ENCODE measurements around the gene SNX25. TPM values are rescaled to one million over a fixed set of nuclear protein-coding genes. Genes with fewer than 3 reads are reported as not detected.

The SNX25 gene
- total RNA-seq, 4 donors from 2014 or later, result 11.3 to 17.3 (median 13.4) TPM

- TF ChIP-seq, protein P1, sequence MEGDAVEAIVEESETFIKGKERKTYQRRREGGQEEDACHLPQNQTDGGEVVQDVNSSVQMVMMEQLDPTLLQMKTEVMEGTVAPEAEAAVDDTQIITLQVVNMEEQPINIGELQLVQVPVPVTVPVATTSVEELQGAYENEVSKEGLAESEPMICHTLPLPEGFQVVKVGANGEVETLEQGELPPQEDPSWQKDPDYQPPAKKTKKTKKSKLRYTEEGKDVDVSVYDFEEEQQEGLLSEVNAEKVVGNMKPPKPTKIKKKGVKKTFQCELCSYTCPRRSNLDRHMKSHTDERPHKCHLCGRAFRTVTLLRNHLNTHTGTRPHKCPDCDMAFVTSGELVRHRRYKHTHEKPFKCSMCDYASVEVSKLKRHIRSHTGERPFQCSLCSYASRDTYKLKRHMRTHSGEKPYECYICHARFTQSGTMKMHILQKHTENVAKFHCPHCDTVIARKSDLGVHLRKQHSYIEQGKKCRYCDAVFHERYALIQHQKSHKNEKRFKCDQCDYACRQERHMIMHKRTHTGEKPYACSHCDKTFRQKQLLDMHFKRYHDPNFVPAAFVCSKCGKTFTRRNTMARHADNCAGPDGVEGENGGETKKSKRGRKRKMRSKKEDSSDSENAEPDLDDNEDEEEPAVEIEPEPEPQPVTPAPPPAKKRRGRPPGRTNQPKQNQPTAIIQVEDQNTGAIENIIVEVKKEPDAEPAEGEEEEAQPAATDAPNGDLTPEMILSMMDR (IDR thresholded peaks at IDR 0.05 in 4 of 5, conservative IDR thresholded peaks at IDR 0.05 in 1 of 5), result no peak
- intact Hi-C loops (cut with DNase I; ENCODE audit: low total_unique reads), result no loop called here
- H3K27me3 ChIP-seq, result no peaks in the 10 kb centered on the region
- H3K4me3 ChIP-seq, result no peak overlapping the region
- ATAC-seq (no peak), DNase-seq (no peak)
- peaks cover 0 to 14% of the 10 kb centered on the region in 2 donors for H3K4me1 ChIP-seq
- no peaks in the 10 kb centered on the region for H3K36me3 ChIP-seq
- in situ Hi-C loops (cut with MboI; ENCODE audit: low sequenced_read_pairs in 4 of 4), result no loop called here
- H3K27ac ChIP-seq, result no peak overlapping the region
- no peaks in the 10 kb centered on the region for H3K9me3 ChIP-seq
Measured at GRCh38 chr4:185247151-185247550, 37.8 kb downstream of the SNX25 start.

- H3K27ac ChIP-seq, result no peak overlapping the region
- no peak overlapping the region for H3K4me3 ChIP-seq
- H3K4me1 ChIP-seq, result peaks cover 0 to 10% of the 10 kb centered on the region in 2 donors
- H3K9me3 ChIP-seq, result no peaks in the 10 kb centered on the region
- no peak for DNase-seq
- no peaks in the 10 kb centered on the region for H3K36me3 ChIP-seq
- in situ Hi-C loops (cut with MboI; ENCODE audit: low sequenced_read_pairs in 4 of 4) (no loop called here), intact Hi-C loops (cut with DNase I; ENCODE audit: low total_unique reads) (no loop called here)
- no peak for TF ChIP-seq POLR2A (IDR thresholded peaks at IDR 0.05)
- TF ChIP-seq, protein P1 (IDR thresholded peaks at IDR 0.05 in 4 of 5, conservative IDR thresholded peaks at IDR 0.05 in 1 of 5), result no peak
- ATAC-seq, result no peak
- no peaks in the 10 kb centered on the region for H3K27me3 ChIP-seq
Measured at GRCh38 chr4:185248393-185249039, 39.1 kb downstream of the SNX25 start.

DNA sequence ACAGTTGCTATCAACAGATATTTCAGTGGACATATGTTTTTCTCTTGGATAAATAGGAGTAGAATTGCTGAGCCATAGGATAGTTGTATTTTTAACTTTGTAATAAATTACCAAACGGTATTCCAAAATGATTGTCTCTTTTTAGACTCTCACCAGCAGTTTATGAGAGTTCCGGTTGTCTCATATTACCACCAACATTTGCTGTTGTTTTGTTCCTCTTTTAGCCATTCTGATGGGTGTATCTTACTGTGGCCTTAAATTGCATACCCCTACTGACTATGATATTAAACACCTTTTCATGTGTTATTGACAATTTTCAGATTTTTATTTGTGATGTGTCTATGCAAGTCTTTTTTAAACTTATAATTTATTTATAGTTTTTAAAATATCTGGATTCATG lies 39.7 kb downstream of the SNX25 start:
- no peak for ATAC-seq
- H3K36me3 ChIP-seq, result no peaks in the 10 kb centered on the region
- no peaks in the 10 kb centered on the region for H3K27me3 ChIP-seq
- no peaks in the 10 kb centered on the region for H3K9me3 ChIP-seq
- H3K27ac ChIP-seq, result no peak overlapping the region
- no peak overlapping the region for H3K4me3 ChIP-seq
- no peak for TF ChIP-seq POLR2A (IDR thresholded peaks at IDR 0.05)
- H3K4me1 ChIP-seq, result peaks cover 0 to 10% of the 10 kb centered on the region in 2 donors
- intact Hi-C loops (cut with DNase I; ENCODE audit: low total_unique reads), result no loop called here
- in situ Hi-C loops (cut with MboI; ENCODE audit: low sequenced_read_pairs in 4 of 4), result no loop called here
- DNase-seq, result no peak

- in situ Hi-C loops (cut with MboI; ENCODE audit: low sequenced_read_pairs in 4 of 4), result no loop called here
- H3K27ac ChIP-seq, result no peak overlapping the region
Measured at GRCh38 chr4:185254434-185254833, 45.0 kb downstream of the SNX25 start.

GRCh38 chr4:185255868-185256267 lies 46.5 kb downstream of the SNX25 start:
- ATAC-seq, result no peak
- no peaks in the 10 kb centered on the region for H3K36me3 ChIP-seq
- no peak for TF ChIP-seq POLR2A (IDR thresholded peaks at IDR 0.05)
- TF ChIP-seq, protein P1 (IDR thresholded peaks at IDR 0.05 in 4 of 5, conservative IDR thresholded peaks at IDR 0.05 in 1 of 5), result no peak
- no peak for DNase-seq
- in situ Hi-C loops (cut with MboI; ENCODE audit: low sequenced_read_pairs in 4 of 4) (no loop called here), intact Hi-C loops (cut with DNase I; ENCODE audit: low total_unique reads) (loop anchor here (5.0 kb wide), 1 partner anchor 44 kb away; no protein-coding TSS in a partner anchor)
- no peak overlapping the region for H3K4me3 ChIP-seq
- H3K4me1 ChIP-seq, result peaks cover 7 to 18% of the 10 kb centered on the region in 2 donors
- no peaks in the 10 kb centered on the region for H3K27me3 ChIP-seq
- no peak overlapping the region for H3K27ac ChIP-seq
- H3K9me3 ChIP-seq, result no peaks in the 10 kb centered on the region

More at GRCh38 chr4:185254434-185254833, 45.0 kb downstream of the SNX25 start:
- no peaks in the 10 kb centered on the region for H3K9me3 ChIP-seq
- intact Hi-C loops (cut with DNase I; ENCODE audit: low total_unique reads), result no loop called here
- H3K4me1 ChIP-seq, result peaks cover 7 to 18% of the 10 kb centered on the region in 2 donors
- TF ChIP-seq, protein P1 (IDR thresholded peaks at IDR 0.05 in 4 of 5, conservative IDR thresholded peaks at IDR 0.05 in 1 of 5), result no peak
- no peak for TF ChIP-seq POLR2A (IDR thresholded peaks at IDR 0.05)
- no peak overlapping the region for H3K4me3 ChIP-seq
- H3K36me3 ChIP-seq, result no peaks in the 10 kb centered on the region
- DNase-seq (no peak), ATAC-seq (no peak)
- no peaks in the 10 kb centered on the region for H3K27me3 ChIP-seq

All from gastrocnemius medialis (tissue), 4 donors.